GM19099 (cell line): ENCODE data around the gene MREG.

Experiments used
- POLR2A ChIP-seq: IDR thresholded peaks from 3 replicates; pipeline ENCODE4 v1.6.1; 2011; ENCODE audit warnings: low read depth; ENCODE audit not compliant: insufficient read length; ENCODE audit errors: extremely low read depth

MREG gene

GRCh38 chr2:215952860-215953637 is 60.3 kb downstream of the MREG start:
- TF ChIP-seq POLR2A: no peak

- TF ChIP-seq POLR2A: no peak
Observed at GRCh38 chr2:215951558-215951957, 61.8 kb downstream of the MREG start.

DNA sequence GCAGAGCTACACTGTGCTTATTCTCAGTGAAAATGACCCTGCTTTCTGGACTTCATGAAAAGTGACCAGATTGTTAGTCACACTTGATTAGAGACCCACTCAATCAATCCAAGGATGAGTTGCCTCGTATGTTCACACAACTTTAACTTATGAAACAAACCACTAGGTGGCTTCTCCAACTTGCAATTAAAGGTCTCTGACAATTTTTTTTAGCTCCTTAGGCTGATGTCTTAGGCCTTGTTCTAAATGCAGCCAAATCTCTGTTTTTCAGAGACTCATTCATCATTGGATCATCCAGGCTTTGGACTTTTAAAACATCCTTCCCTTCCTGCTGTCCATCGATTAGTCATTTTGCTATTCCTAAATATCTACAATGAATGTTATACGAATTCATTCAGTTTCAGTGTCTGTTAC is 63.4 kb downstream of the MREG start:
- no peak for TF ChIP-seq POLR2A

GRCh38 chr2:215948051-215948450 is 65.3 kb downstream of the MREG start:
- TF ChIP-seq POLR2A: no peak

GRCh38 chr2:215946586-215946985 is 66.8 kb downstream of the MREG start:
- no peak for TF ChIP-seq POLR2A

DNA sequence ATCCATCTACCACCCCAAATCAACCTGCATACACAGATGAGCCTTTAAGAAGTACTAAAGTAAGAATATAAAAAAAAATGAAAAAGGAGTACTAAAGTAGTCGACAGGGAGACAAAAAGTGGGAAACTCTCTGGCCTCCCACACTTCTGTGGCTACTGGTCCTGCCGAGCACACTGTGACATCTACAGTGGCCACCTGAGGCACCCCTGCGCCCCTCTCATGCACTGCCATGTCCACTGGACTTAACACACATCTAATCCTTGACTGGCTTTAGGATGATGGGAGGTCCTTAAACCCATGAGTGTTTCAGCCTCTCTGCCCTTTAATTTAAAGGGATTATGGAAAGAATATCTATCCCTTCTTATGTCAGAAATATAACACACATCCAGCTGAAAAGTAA is 71.2 kb downstream of the MREG start:
- no peak for TF ChIP-seq POLR2A

GRCh38 chr2:215941726-215942125 is 71.6 kb downstream of the MREG start:
- no peak for TF ChIP-seq POLR2A

DNA sequence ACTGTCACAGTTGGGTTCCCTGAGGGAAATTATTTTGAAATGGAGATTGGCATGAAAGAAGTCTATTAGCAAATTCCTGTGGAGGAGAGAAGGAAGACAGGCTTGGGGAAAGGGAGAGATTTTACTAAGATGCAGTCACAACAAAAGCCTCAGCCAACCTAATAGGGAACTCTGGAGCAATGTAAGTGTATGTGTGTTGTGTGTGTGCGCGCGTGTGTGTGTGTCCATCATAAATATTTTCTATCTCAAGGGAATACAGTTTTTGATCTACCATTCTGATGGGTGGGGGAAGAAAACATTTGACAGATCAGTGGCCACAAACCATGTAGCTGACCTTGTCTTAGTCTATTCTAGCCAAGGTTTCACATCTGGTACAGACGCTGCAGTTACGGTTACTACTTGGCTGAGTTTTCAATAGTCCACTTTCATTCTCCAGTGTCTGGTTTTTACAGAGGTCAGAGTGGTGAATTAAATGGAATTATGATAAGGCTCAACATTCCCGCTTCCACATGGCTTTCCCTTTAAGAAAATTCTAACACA is 72.6 kb downstream of the MREG start:
- TF ChIP-seq POLR2A: no peak

- no peak for TF ChIP-seq POLR2A
Observed at GRCh38 chr2:215937190-215937589, 76.2 kb downstream of the MREG start.

DNA sequence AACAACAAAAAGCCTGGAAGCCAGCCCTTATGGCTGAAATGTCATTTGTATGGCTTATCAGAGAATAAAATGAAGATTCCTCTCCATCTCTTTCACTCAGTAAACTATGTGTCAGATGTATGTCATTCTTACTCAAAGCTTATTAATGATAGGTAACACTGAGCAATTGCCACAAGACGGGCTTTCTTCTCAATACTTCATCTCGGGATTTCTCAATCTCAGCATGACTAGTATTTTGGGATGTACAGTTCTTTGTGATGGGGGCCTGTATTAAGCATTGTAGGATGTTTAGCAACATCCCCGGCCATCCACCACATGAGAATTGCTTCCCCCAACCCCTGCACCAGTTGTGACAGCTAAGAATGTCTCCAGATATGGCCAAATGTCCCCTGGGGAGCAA is 80.2 kb downstream of the MREG start:
- no peak for TF ChIP-seq POLR2A

DNA sequence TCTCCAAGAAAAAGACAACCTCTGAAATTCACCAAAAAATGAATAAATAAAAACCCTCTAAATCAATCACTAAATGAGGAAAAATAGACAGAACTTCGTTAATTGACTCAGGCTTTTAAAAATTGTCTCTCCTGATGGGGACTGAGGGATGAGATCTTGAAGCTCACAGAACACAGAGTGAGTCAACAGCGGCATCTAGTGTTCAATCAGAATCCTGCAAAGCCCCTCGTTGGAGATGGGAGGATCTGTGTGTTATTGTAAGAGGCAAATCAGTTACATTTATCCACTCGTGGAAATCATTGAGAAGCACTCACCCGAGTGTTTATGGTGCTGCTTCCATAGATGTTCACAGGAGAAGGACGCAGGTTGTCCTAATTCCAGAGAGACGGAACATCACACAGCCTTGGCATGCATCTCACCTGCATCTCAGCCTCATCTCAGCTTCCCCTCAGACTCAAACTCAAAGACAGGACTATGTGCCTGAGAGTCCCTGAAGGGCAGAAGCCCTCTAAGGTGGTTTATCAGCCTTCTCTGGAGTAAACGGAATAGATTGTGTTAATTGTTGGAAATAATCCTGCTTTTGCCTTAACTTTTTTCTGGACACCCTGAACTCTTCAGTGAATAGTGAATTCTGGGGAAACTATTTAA is 82.0 kb downstream of the MREG start:
- TF ChIP-seq POLR2A: no peak

DNA sequence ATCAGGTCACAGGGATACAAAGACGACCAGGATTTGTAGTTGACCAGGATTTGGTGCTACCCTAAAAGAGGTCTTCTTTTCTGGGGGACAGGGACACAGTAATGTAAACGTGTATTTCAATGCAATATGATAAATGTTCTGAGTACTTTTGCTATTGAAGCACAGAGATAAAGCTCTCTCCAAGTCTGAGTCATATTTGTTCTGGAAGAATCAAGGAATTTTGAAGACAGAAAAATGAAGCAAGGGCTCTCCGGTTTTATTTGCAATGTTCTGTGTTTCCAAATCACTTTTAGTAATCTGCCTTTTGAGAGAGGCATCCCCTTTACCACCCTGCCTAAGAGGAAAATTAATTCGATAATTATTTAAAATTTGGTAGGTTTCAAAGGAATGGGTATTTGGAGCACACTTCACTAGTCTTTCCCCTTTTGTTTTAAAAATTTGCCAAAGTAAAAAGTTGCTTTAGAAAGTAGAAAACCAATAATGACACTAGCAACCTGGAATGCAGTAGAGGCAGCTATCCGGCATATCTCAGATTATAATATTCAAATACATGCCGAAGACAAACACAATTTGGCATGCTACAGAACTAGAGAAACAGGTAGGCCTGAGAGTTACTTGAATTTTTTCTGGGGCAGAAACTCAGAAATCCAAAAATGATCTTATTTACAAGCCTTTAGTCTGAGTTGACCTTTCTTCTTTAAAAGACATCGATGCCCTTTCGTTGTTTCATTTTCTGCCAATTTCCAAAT is 82.7 kb downstream of the MREG start:
- no peak for TF ChIP-seq POLR2A

GRCh38 chr2:215929602-215930335 is 83.6 kb downstream of the MREG start:
- TF ChIP-seq POLR2A: no peak

DNA sequence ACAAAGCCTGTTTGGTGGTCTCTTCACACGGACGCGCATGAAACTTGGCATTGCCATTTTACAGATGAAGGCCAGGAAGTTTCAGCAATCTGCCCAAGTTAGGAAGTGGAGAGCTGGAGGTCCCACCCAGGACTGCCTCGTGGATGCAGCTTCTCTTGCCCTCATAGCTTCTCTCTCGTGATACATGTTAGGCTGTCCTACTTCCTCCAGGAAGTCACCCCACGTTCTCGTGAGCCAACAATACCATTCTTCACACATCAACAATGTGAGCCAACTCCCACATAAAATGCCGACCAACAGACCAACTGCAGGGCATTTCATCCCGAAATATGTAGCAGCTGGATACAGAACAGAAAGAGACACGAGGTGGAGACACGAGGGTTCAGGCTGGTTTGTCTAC is 85.3 kb downstream of the MREG start:
- no peak for TF ChIP-seq POLR2A

- no peak for TF ChIP-seq POLR2A
Observed at GRCh38 chr2:215921895-215922294, 91.5 kb downstream of the MREG start.
